ENCODE data around the gene PKHD1. TPM values are rescaled to one million over a fixed set of nuclear protein-coding genes. Genes with fewer than 3 reads are reported as not detected.
"Not testable (repeated sequence)": the region's sequence is repeated elsewhere in the genome, so short reads cannot be mapped to it uniquely, and the experiment has no call there.

PKHD1 gene
- total RNA-seq, 4 donors from 2014 or later: 0.53 to 0.83 (median 0.60) TPM

DNA sequence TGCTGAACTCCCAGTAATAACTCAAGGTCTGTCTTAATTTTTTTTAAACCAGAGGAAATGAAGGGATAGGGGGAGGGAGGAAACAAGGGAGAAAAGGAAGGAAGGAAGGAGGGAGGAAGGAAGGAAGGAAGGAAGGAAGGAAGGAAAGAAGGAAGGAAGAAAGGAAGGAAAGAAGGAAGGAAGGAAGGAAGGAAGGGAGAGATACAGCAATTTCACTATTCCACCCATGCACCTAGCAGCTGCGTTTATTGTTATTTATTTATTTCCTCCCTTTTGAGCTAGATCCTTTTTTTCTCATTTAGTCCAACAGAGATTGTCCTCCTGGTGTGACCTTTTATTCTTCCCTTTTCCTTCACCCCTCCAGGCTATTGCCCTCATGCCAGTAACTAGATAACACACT is 97.6 kb downstream of the PKHD1 start:
- H3K4me3 ChIP-seq: no peak overlapping the region
- no peaks in the 10 kb centered on the region for H3K36me3 ChIP-seq
- H3K4me1 ChIP-seq: no peaks in the 10 kb centered on the region
- TF ChIP-seq, protein P1, sequence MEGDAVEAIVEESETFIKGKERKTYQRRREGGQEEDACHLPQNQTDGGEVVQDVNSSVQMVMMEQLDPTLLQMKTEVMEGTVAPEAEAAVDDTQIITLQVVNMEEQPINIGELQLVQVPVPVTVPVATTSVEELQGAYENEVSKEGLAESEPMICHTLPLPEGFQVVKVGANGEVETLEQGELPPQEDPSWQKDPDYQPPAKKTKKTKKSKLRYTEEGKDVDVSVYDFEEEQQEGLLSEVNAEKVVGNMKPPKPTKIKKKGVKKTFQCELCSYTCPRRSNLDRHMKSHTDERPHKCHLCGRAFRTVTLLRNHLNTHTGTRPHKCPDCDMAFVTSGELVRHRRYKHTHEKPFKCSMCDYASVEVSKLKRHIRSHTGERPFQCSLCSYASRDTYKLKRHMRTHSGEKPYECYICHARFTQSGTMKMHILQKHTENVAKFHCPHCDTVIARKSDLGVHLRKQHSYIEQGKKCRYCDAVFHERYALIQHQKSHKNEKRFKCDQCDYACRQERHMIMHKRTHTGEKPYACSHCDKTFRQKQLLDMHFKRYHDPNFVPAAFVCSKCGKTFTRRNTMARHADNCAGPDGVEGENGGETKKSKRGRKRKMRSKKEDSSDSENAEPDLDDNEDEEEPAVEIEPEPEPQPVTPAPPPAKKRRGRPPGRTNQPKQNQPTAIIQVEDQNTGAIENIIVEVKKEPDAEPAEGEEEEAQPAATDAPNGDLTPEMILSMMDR (IDR thresholded peaks at IDR 0.05): no peak
- no peak for TF ChIP-seq POLR2A (IDR thresholded peaks at IDR 0.05)
- DNase-seq: no peak
- H3K27me3 ChIP-seq: no peaks in the 10 kb centered on the region
- H3K9me3 ChIP-seq: no peaks in the 10 kb centered on the region
- no peak overlapping the region for H3K27ac ChIP-seq

DNA sequence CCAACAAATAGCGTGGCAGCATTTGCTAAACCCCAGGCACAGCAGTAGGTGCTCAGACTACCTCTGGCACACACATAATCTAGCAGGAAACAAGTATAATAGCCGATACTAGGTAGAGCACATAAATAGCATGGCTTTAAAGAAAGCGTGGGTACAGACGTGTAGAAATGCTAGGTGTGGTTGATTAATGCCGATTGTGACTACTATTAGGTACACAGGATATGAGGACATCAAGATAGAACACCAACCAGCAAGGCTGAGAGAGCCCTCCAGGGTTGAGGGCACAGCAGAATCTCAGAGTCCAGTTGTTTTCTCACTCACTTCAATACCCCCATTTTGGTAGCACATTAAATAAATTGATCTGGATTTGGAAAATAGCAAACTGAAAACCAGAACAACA is 100.5 kb downstream of the PKHD1 start:
- H3K4me1 ChIP-seq: no peaks in the 10 kb centered on the region
- H3K36me3 ChIP-seq: no peaks in the 10 kb centered on the region
- no peak for TF ChIP-seq POLR2A (IDR thresholded peaks at IDR 0.05)
- TF ChIP-seq, protein P1 (IDR thresholded peaks at IDR 0.05): no peak
- no peaks in the 10 kb centered on the region for H3K27me3 ChIP-seq
- DNase-seq: no peak
- H3K9me3 ChIP-seq: no peaks in the 10 kb centered on the region
- no peak overlapping the region for H3K4me3 ChIP-seq
- H3K27ac ChIP-seq: no peak overlapping the region

DNA sequence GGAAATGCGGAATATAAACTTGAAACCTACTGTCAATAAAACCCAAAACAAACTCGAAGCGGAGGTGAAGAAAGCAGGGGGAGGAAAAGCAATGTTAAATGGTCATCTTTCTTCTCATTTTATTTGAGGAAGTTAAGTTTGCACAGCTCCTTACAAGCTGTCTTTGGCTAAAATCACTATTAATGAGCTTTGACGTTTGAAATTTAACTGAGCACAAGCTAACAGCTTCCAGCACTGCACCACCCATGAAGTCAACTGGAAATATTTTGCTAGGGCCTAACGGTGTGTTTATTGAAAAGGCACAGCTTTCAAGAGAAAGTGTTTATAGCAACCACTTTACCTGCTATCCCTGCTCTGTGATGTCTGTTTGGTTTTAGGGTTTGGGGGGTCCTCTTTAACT is 103.8 kb downstream of the PKHD1 start:
- Histone ChIP-seq H3K4me3 (no peak overlapping the region), H3K27me3 (no peaks in the 10 kb centered on the region), H3K9me3 (no peaks in the 10 kb centered on the region), H3K36me3 (no peaks in the 10 kb centered on the region), H3K4me1 (no peaks in the 10 kb centered on the region), H3K27ac (no peak overlapping the region)
- TF ChIP-seq, protein P1 (IDR thresholded peaks at IDR 0.05): no peak
- TF ChIP-seq POLR2A (IDR thresholded peaks at IDR 0.05): no peak
- DNase-seq: no peak

DNA sequence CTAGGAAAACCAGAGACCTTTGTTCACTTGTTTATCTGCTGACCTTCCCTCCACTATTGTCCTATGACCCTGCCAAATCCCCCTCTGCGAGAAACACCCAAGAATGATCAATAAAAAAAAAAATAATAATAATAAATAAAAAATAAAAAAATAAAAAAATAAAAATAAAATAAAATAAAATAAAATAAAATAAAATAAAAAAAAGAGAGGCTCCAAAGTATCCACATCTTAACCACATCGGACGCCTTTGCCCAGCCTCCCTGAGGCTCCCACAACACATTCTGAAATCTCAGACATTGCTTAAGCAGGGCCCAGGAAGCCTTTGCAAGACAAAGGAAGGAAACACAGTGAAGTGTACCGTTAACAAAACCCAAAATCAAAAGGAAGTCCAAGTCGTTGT is 104.7 kb downstream of the PKHD1 start:
- H3K9me3 ChIP-seq, H3K27ac ChIP-seq, H3K27me3 ChIP-seq, H3K36me3 ChIP-seq, H3K4me1 ChIP-seq, DNase-seq, H3K4me3 ChIP-seq: not testable (repeated sequence)

DNA sequence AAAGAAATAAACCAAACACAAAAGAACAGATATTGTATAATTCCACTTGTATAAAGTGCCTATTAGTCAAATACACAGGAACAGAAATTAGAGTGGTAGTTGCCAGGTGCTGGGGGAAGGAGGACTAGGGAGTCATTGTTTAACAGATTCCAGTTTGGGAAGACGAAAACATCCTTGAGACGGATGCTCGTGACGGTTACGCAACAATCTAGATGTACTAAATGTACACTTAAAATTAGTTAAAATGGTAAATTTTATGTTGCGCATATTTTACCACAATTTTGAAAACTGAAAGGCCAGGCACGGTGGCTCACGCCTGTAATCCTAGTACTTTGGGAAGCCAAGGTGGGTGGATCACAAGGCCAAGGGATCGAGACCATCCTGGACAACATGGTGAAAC is 111.0 kb downstream of the PKHD1 start:
- H3K9me3 ChIP-seq: no peaks in the 10 kb centered on the region
- H3K27ac ChIP-seq: no peak overlapping the region
- no peaks in the 10 kb centered on the region for H3K4me1 ChIP-seq
- no peak overlapping the region for H3K4me3 ChIP-seq
- H3K27me3 ChIP-seq: no peaks in the 10 kb centered on the region
- DNase-seq: no peak
- no peak for TF ChIP-seq POLR2A (IDR thresholded peaks at IDR 0.05)
- TF ChIP-seq, protein P1 (IDR thresholded peaks at IDR 0.05): no peak
- no peaks in the 10 kb centered on the region for H3K36me3 ChIP-seq

DNA sequence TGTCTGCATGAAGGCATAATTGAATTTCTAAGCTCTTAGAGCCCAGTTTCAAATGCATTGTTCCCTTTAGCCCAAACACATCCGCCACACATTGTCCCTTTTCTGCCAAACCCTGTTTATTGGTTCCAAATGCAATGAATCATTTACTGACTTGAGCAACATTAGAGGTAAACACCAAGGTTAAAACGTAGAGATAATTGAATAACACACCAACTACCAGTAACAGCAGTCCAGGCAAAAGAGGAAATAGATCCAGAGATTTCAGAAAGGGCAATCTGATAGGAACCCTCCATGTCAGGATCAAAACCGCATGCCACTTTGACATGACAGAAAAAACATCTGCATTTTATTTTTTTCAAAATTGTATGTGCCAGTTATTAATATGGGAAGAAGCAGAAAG is 114.8 kb downstream of the PKHD1 start:
- DNase-seq: no peak
- H3K27ac ChIP-seq: no peak overlapping the region
- no peaks in the 10 kb centered on the region for H3K4me1 ChIP-seq
- H3K9me3 ChIP-seq: no peaks in the 10 kb centered on the region
- H3K36me3 ChIP-seq: no peaks in the 10 kb centered on the region
- TF ChIP-seq POLR2A (IDR thresholded peaks at IDR 0.05): no peak
- TF ChIP-seq, protein P1 (IDR thresholded peaks at IDR 0.05): no peak
- no peaks in the 10 kb centered on the region for H3K27me3 ChIP-seq
- H3K4me3 ChIP-seq: no peak overlapping the region
